SK-N-SH (cell line): ENCODE data around the gene HOXB6. TPM values are rescaled to one million over a fixed set of nuclear protein-coding genes. Genes with fewer than 3 reads are reported as not detected.

Source experiments
- CTCF ChIA-PET: fragments of 300-600, 350-600 bp; formaldehyde crosslinking; extraction: SDS; loops from one replicate; lab custom pipeline; 2021; lab: Yijun Ruan, JAX
- POLR2A ChIA-PET: fragments of 350-600 bp; sonication (Branson Sonifier 250); formaldehyde crosslinking; extraction: SDS; loops from one replicate; lab custom pipeline; 2020; ENCODE audit warnings: antibody characterized with exemption, inconsistent platforms; lab: Yijun Ruan, JAX
- DNase-seq: peaks from one replicate; pipeline ENCODE4 v3.0.0; 2012
- H2AFZ ChIP-seq: fragments of 200-600 bp; sonication (generic); 2 replicates; pipeline ENCODE4 v1.8.1; 2016; ENCODE audit warnings: antibody characterized with exemption, mild to moderate bottlenecking, low read depth
- H3F3A ChIP-seq: fragments of 200-600 bp; sonication (generic); replicated peaks from 2 replicates; pipeline ENCODE3; 2016; ENCODE audit warnings: antibody characterized with exemption, mild to moderate bottlenecking; ENCODE audit not compliant: insufficient read depth
- H3K27ac ChIP-seq, 2 experiments: fragments of 200-500 bp in 1 of 2; fragments of 200-600 bp in 1 of 2; sonication (Bioruptor generic) in 1 of 2; sonication (generic), shearing (Covaris generic) in 1 of 2; 2 replicates each; pipeline versions ENCODE4 v1.5.1 to v1.6.1; 2014 to 2016; ENCODE audit warnings: low read depth in 2 of 2, inconsistent platforms in 1 of 2, low read length in 1 of 2, mild to moderate bottlenecking in 1 of 2, mixed read lengths in 1 of 2
- H3K27me3 ChIP-seq: fragments of 200-600 bp; sonication (generic), shearing (Covaris generic); 2 replicates; pipeline ENCODE4 v1.6.1; 2016; ENCODE audit warnings: mixed run types; ENCODE audit not compliant: insufficient read depth
- H3K36me3 ChIP-seq, 2 experiments: fragments of 200-500 bp in 1 of 2; fragments of 200-600 bp in 1 of 2; sonication (Bioruptor generic) in 1 of 2; sonication (generic) in 1 of 2; replicated peaks in 1 of 2; 2 replicates each; pipeline versions ENCODE3 to v1.5.1; 2014 to 2016; ENCODE audit warnings: low read length in 1 of 2, mild to moderate bottlenecking in 1 of 2; ENCODE audit not compliant: insufficient read depth in 2 of 2, control insufficient read depth in 1 of 2
- H3K4me1 ChIP-seq, 2 experiments: fragments of 200-500 bp in 1 of 2; fragments of 200-600 bp in 1 of 2; sonication (Bioruptor generic) in 1 of 2; sonication (generic), shearing (Covaris generic) in 1 of 2; 2 replicates each; pipeline versions ENCODE4 v1.5.1 to v1.6.1; 2014 to 2016; ENCODE audit warnings: low read depth in 1 of 2, low read length in 1 of 2, mixed run types in 1 of 2; ENCODE audit not compliant: insufficient read depth in 2 of 2, control insufficient read depth in 1 of 2
- H3K4me2 ChIP-seq: fragments of 200-600 bp; sonication (generic), shearing (Covaris generic); 2 replicates; pipeline ENCODE4 v1.6.1; 2017; ENCODE audit warnings: mixed run types
- H3K4me3 ChIP-seq, 2 experiments: fragments of 200-500 bp in 1 of 2; fragments of 200-600 bp in 1 of 2; sonication (Bioruptor generic) in 1 of 2; sonication (generic), shearing (Covaris generic) in 1 of 2; 2 replicates each; pipeline versions ENCODE4 v1.5.1 to v1.8.1; 2014 to 2016; ENCODE audit warnings: low read depth in 2 of 2, inconsistent platforms in 1 of 2, low read length in 1 of 2, mild to moderate bottlenecking in 1 of 2, mixed read lengths in 1 of 2, moderate library complexity in 1 of 2
- H3K79me2 ChIP-seq: fragments of 200-600 bp; sonication (generic); 2 replicates; pipeline ENCODE4 v1.8.1; 2017; ENCODE audit warnings: mild to moderate bottlenecking; ENCODE audit not compliant: insufficient read depth
- H3K9ac ChIP-seq: fragments of 200-600 bp; sonication (generic); 2 replicates; pipeline ENCODE4 v1.6.1; 2017; ENCODE audit warnings: mixed run types
- H3K9me2 ChIP-seq: fragments of 200-600 bp; sonication (generic); 2 replicates; pipeline ENCODE4 v1.6.1; 2017; ENCODE audit warnings: mixed run types
- H3K9me3 ChIP-seq: fragments of 200-600 bp; sonication (generic); 2 replicates; pipeline ENCODE4 v1.6.1; 2017; ENCODE audit warnings: mixed run types, mild to moderate bottlenecking, moderate library complexity
- H4K20me1 ChIP-seq: fragments of 200-600 bp; sonication (generic); 2 replicates; pipeline ENCODE4 v1.6.1; 2017; ENCODE audit warnings: mild to moderate bottlenecking, mixed run types; ENCODE audit not compliant: insufficient read depth
- EP300 ChIP-seq, 2 experiments: IDR thresholded peaks; 2 replicates each; pipeline versions ENCODE4 v1.4.0 to v1.6.1; 2012; ENCODE audit warnings: borderline replicate concordance in 1 of 2, low read depth in 1 of 2, low read length in 1 of 2
- JUND ChIP-seq: IDR thresholded peaks from 2 replicates; pipeline ENCODE4 v1.4.0; 2012
- WGBS: methylation state at CpG from one replicate; pipeline ENCODE4 v1.1.6; 2017; ENCODE audit warnings: low lambda C conversion rate; 5-methylcytosine and 5-hydroxymethylcytosine counted together
- polyA plus RNA-seq, 3 experiments: library from polyadenylated mRNA; depleted of rRNA; stranded (reverse); fragments of >200 nt; gene quantifications; 2 replicates each; pipeline ENCODE4 v1.2.3, GENCODE V29; 2012
- small RNA-seq, 7 experiments: library from RNA; depleted of rRNA; stranded (forward); fragments of <200 nt; gene quantifications; one replicate each; pipeline ENCODE3, GENCODE V24; 2012
- TF ChIP-seq, protein P1 (sequence below): fragments of 200-600 bp; sonication (generic); IDR thresholded peaks from 2 replicates; pipeline ENCODE4 v1.6.1; 2017; ENCODE audit warnings: antibody characterized with exemption, mild to moderate bottlenecking, moderate library complexity

The HOXB6 gene
- polyA plus RNA-seq, 1 of the 3 experiments (the other 2 are of a cell fraction), result not detected

DNA sequence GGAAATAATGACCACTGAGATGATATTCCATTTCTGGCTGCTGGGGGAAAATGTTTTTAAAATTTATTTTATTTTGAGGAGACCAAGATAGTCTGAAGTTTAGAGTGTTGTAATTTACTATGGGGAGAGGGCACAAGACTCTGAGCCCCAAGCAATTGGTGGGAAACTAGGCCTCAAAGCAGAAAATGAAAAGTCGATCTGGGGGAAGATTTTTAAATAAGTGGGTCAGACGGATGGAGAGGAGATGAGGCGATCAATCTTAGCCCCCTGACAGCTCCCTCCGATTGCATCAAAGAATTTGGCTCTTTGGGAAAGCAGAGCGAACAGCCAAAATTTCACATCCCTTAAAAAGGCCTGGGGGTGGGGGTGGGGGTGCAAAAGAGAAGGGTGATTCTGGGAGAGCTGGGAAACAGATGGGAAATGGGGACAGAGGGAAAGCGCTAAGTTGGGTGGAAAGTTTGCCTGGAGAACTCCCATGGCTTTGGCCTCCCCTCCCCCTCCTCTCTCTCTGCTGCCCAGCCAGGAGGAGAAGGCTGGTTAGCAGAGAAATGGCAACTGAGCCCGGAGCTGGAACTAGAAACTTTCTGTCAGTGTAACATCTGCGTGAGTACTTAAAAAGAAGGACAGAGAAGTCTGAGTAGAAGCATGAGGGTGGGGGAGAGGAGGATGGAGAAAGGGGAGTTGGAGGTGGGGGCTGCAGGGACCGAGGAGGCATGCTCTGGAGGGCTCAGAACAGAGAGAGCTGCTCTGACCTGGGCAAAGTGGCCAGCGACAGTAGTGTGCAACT, 58.5 kb downstream of the HOXB6 start:
- TF ChIP-seq, protein P1, sequence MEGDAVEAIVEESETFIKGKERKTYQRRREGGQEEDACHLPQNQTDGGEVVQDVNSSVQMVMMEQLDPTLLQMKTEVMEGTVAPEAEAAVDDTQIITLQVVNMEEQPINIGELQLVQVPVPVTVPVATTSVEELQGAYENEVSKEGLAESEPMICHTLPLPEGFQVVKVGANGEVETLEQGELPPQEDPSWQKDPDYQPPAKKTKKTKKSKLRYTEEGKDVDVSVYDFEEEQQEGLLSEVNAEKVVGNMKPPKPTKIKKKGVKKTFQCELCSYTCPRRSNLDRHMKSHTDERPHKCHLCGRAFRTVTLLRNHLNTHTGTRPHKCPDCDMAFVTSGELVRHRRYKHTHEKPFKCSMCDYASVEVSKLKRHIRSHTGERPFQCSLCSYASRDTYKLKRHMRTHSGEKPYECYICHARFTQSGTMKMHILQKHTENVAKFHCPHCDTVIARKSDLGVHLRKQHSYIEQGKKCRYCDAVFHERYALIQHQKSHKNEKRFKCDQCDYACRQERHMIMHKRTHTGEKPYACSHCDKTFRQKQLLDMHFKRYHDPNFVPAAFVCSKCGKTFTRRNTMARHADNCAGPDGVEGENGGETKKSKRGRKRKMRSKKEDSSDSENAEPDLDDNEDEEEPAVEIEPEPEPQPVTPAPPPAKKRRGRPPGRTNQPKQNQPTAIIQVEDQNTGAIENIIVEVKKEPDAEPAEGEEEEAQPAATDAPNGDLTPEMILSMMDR, result no peak
- TF ChIP-seq JUND, result no peak
- no peak for TF ChIP-seq EP300 (IDR thresholded peaks at IDR 0.05; ENCODE audit: borderline replicate concordance in 1 of 2, low read depth in 1 of 2, low read length in 1 of 2)
- ChIA-PET CTCF (interaction anchor here (0.9 kb wide), 1 partner anchor 16 kb away, joined by 3 read pairs; no protein-coding TSS in a partner anchor), POLR2A (no interaction called here)
- 27% methylated on average over 10 of the region's 10 CpGs for WGBS
- Histone ChIP-seq H3K27me3 (peaks cover 96% of the 10 kb centered on the region), H3K9ac (no peak overlapping the region), H3K27ac (no peak overlapping the region), H3F3A (peaks cover 4% of the 10 kb centered on the region), H4K20me1 (no peaks in the 10 kb centered on the region), H3K9me3 (no peaks in the 10 kb centered on the region), H3K4me3 (no peak overlapping the region), H3K4me1 (no peaks in the 10 kb centered on the region), H3K36me3 (no peaks in the 10 kb centered on the region), H3K4me2 (no peak overlapping the region), H3K9me2 (no peaks in the 10 kb centered on the region), H3K79me2 (no peaks in the 10 kb centered on the region), H2AFZ (no peak overlapping the region)
- DNase-seq, result no peak

Small RNA genes lying within 50 kb of the gene (small RNA-seq; reads per million reads assigned to genes)
- gene MIR196A1, result 0 reads per million in 7 experiments

Other genes with a start within 250 kb of the HOXB6 start
- not detected in 2 replicates for gene SKAP1, start 174.8 kb downstream of the HOXB6 start, polyA plus RNA-seq (2012; rRNA removed)
- not detected in 2 replicates for gene HOXB1, start 74.0 kb downstream of the HOXB6 start, polyA plus RNA-seq (2012; rRNA removed)
- gene HOXB2, start 59.9 kb downstream of the HOXB6 start, polyA plus RNA-seq (2012; rRNA removed), result 1.2 and 1.9 TPM in 2 replicates
- 0.03 TPM in 2 replicates for gene HOXB4, start 26.6 kb downstream of the HOXB6 start, polyA plus RNA-seq (2012; rRNA removed)
- gene HOXB3, start 14.7 kb downstream of the HOXB6 start, polyA plus RNA-seq (2012; rRNA removed), result 0.10 and 0.46 TPM in 2 replicates
- not detected in 2 replicates for gene HOXB5, start 11.2 kb downstream of the HOXB6 start, polyA plus RNA-seq (2012; rRNA removed)
- gene HOXB7, start 6.0 kb upstream of the HOXB6 start, polyA plus RNA-seq (2012; rRNA removed), result not detected in 2 replicates
- gene HOXB8, start 10.3 kb upstream of the HOXB6 start, polyA plus RNA-seq (2012; rRNA removed), result not detected in 2 replicates
- not detected in 2 replicates for gene HOXB9, start 21.4 kb upstream of the HOXB6 start, polyA plus RNA-seq (2012; rRNA removed)
- gene PRAC1, start 117.5 kb upstream of the HOXB6 start, polyA plus RNA-seq (2012; rRNA removed), result not detected in 2 replicates
- not detected in 2 replicates for gene PRAC2, start 118.2 kb upstream of the HOXB6 start, polyA plus RNA-seq (2012; rRNA removed)
- not detected in 2 replicates for gene HOXB13, start 123.8 kb upstream of the HOXB6 start, polyA plus RNA-seq (2012; rRNA removed)
- 3.1 and 5.1 TPM in 2 replicates for gene TTLL6, start 212.2 kb upstream of the HOXB6 start, polyA plus RNA-seq (2012; rRNA removed)
- gene CALCOCO2, start 226.0 kb upstream of the HOXB6 start, polyA plus RNA-seq (2012; rRNA removed), result 49.9 and 67.7 TPM in 2 replicates